D721Med (cell line): Measurements from ENCODE around the gene RIC8A.

ENCODE experiments used
- DNase-seq: peaks from one replicate; pipeline ENCODE4 v3.0.0; 2011; ENCODE audit warnings: low spot score; ENCODE audit not compliant: insufficient read length
- FAIRE-seq: peaks from 2 replicates; lab custom pipeline; 2011; peaks lifted over from hg19 to GRCh38; lab: Jason Lieb, UNC
- CTCF ChIP-seq: IDR thresholded peaks from 2 replicates; pipeline ENCODE4 v1.5.1; 2012; ENCODE audit warnings: mild to moderate bottlenecking, control low read depth; ENCODE audit not compliant: insufficient read depth; ENCODE audit errors: missing control alignments

RIC8A gene

GRCh38 chr11:223026-223789 lies 15.7 kb downstream of the RIC8A start:
- TF ChIP-seq CTCF: no peak
- FAIRE-seq (no peak), DNase-seq (no peak)

GRCh38 chr11:223884-224283 lies 16.4 kb downstream of the RIC8A start:
- DNase-seq (no peak), FAIRE-seq (no peak)

DNA sequence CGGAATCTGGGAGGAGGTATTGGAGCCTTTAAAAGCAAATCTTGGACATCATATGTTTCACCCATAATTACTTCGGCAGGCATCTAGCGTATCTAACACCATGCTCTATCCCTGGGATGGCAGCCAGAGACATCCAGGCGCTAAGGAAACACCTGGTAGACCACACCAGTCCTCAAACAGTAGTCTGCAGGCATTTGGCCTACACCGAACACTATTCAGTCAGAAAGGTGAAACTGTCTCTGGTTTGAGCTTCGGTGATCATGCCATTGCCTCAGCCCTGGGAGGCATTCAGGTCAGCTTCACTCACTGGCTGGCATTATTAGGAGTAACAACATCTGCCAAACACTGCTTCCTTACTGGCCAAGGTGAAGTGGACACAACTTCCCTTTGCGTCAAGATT lies 16.9 kb downstream of the RIC8A start:
- no peak for FAIRE-seq
- DNase-seq: no peak
- no peak for TF ChIP-seq CTCF

More at GRCh38 chr11:223884-224283, 16.4 kb downstream of the RIC8A start:
- no peak for TF ChIP-seq CTCF

- TF ChIP-seq CTCF: no peak
- DNase-seq: no peak
- FAIRE-seq: no peak
Measured at GRCh38 chr11:225734-226453, 18.4 kb downstream of the RIC8A start.

DNA sequence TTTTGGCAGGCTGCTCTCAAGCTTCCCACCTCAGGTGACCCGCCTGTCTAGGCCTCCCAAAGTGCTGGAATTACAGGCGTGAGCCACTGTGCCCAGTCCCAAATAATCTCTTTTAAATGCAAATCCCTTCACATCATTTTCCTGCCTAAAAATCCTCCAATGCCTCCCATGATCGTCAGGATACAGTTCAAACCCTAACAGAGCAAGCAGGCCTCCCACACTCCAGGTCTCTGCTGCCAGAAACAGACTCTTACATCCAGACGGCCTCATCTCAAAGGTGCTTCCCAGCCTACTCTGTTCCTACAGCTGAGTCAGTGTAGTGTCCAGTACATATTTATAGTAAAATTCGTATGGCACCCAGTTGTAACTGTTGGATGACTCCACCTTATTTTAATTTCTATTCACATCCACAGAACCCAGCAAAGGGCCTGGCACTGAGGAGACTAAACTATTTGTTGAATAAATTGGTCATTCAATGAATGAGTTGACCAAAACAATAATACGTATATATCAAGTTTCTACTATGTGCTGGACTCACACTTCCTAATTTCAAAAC lies 20.4 kb downstream of the RIC8A start:
- DNase-seq: no peak
- no peak for TF ChIP-seq CTCF
- no peak for FAIRE-seq

DNA sequence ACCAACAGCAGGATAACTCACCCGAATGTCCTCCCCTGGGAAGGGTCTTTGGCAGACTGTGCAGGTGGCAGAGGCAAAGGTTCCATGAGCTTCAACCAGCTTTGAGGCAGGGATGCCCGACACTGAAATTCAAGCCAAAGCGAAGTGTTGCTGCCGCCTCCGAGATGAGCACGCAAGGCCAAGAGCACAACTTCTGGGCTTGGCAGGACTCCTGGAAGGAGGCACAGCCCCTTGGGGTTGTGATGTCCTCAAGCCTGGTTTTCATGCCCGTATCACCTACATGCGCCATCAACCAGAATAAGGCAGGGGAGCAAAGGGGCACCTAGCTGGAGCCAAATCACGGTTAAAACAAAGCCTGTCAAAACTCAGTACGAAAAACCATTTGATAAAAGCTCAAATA lies 22.9 kb downstream of the RIC8A start:
- DNase-seq (no peak), FAIRE-seq (no peak)
- no peak for TF ChIP-seq CTCF
